AG10803 (cell line): ENCODE measurements around the gene WASF1.

Experiments
- DNase-seq: peaks from one replicate; pipeline ENCODE4 v3.0.0; 2010; ENCODE audit warnings: low read depth
- H3K4me3 ChIP-seq: 2 replicates; pipeline ENCODE4 v1.5.1; 2011; ENCODE audit warnings: mild to moderate bottlenecking, low read length, control low read depth
- TF ChIP-seq, protein P1 (sequence below): conservative IDR thresholded peaks from 2 replicates; pipeline ENCODE4 v1.5.1; 2011; ENCODE audit warnings: mild to moderate bottlenecking, low read length, control low read depth, inconsistent platforms

Gene WASF1

DNA sequence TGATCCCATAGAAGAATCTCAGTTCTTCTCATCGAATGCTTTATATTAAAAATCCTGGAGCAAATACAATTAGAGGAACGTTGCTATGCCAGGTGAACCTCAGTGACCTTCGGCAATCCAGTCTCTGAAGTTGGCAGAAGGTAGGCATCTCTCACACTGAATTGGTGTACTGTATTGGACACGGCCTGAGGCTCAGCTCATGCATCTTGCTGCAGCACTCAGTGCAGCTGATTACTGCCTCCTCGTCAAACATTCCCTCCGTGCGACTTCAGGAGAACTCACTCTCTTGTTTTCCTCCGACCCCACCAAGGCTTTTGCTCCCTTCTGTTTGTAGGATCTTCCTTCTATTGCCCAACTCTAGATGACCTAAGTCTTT lies 110.9 kb downstream of the WASF1 start:
- no peak overlapping the region for H3K4me3 ChIP-seq
- TF ChIP-seq, protein P1, sequence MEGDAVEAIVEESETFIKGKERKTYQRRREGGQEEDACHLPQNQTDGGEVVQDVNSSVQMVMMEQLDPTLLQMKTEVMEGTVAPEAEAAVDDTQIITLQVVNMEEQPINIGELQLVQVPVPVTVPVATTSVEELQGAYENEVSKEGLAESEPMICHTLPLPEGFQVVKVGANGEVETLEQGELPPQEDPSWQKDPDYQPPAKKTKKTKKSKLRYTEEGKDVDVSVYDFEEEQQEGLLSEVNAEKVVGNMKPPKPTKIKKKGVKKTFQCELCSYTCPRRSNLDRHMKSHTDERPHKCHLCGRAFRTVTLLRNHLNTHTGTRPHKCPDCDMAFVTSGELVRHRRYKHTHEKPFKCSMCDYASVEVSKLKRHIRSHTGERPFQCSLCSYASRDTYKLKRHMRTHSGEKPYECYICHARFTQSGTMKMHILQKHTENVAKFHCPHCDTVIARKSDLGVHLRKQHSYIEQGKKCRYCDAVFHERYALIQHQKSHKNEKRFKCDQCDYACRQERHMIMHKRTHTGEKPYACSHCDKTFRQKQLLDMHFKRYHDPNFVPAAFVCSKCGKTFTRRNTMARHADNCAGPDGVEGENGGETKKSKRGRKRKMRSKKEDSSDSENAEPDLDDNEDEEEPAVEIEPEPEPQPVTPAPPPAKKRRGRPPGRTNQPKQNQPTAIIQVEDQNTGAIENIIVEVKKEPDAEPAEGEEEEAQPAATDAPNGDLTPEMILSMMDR, result no peak
- DNase-seq, result no peak

DNA sequence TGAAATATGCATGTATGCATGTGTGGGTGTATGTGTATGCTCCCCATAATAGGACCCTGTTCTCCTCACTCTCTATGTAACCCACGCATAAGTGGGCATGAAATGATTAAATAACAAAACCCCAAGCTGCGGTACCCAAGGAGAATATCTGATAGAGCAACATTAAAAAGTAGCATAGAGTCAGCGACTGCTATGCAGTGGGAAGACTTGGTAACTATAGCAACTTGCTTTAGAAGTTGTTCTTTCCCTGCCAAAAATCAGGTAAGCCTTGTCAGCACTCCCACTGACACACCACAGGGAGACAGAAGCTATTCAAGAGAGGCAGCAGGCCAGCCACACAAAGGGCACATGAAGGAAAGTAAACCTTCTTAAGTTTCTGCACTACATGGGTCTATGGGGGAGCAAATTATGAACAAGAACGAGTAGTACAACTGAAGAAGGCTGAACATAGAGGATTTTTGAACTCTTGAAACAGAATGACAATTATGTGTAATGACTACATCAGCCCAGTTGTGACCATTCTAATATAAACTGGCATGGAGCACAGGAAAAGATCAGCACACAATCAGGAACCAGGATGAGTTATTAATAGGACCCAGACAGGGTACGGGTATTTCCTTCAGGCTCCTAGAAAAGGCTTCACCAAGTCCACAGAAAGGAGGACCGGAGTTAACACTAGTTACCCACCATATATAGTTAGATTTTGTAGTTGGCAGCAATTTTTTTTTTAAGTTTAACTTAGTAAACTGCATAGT lies 111.5 kb downstream of the WASF1 start:
- no peak for DNase-seq
- H3K4me3 ChIP-seq, result no peak overlapping the region
- TF ChIP-seq, protein P1, result no peak

DNA sequence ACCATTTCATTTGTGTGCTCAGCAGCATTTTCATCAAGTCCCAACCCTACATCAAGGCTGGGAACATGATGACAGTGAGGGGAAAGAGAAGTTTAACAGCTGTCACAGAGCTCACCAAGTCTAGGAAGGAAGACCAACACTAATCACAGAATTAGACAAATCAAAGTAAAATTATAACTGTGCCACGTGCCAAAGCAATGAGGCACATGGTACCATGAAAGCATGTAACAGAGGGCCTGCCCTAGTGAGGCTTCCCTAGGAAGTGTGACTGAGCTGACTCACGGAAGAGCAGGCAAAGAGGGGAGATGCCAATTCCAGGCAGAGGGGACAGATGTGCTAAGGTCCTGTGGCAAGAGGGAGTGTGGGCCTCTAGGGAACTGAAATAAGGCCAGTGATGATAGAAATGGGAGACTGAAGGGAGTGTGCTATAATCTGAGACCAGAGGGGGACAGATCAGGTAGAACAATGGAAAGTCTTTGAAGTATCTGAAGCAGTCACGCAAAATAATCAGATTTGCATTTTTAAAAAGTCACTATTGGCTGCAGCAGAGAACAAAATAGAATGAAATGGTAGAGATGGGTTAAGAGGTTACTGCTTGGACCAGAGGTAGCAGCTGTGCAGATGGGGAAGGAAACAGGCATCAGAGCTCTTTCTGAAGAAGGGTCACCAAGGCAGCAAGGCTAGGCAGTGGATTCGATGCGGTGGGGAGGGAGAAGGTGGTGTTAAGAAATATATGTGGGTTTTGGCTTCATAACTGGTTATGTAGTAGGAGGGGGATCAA lies 114.5 kb downstream of the WASF1 start:
- no peak for DNase-seq
- H3K4me3 ChIP-seq, result no peak overlapping the region
- TF ChIP-seq, protein P1, result no peak

DNA sequence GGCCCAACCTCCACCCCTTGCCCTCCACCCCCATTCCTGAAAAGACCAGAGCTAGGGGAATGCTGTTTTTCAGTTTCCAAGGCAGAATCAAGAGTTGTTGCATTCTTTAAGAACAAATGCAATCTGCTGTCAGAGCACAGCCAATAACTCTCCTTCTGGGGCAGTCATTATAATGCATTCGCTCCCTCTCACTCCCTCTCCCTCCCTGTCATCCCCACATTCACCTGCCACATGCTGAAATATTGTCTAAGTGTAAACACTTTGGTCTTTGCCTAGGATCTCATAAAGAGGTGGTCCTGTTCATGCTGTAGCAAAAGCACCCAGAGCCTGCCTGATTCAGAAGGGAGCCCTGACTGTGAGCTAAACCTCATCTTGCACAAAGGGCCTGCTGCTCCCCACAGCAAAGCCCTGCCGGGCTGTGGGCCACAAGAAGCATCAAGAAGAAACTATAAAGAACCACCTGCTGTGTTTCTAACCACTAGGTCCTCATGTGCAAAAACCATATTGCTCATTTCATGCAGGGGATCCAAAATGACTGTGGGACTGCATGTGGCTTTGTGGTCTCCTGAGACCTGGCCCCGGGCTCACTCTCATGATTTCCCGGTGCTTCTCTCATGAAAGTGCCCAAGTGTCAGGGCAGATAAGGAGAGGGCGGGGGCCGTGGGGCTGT lies 115.7 kb downstream of the WASF1 start:
- H3K4me3 ChIP-seq, result no peak overlapping the region
- DNase-seq, result no peak
- TF ChIP-seq, protein P1, result no peak

DNA sequence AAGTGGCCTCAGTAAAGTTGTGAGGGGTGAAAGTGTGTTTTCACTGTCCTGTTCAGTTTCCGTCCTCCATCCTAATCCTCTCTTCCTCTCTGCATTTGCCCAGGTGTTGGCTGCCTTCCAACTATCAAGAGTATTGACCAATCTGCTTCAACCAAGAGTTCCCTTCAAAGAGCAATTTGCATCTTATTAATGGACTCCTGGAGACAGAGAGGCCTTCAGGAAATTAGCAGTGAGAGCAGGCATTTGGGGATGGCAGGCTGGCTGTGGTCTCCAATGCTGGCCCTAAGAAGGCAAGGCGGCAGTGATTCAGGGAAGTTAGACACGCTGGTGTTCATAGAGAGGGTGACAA lies 124.1 kb downstream of the WASF1 start:
- TF ChIP-seq, protein P1, result no peak
- no peak overlapping the region for H3K4me3 ChIP-seq
- DNase-seq, result no peak

DNA sequence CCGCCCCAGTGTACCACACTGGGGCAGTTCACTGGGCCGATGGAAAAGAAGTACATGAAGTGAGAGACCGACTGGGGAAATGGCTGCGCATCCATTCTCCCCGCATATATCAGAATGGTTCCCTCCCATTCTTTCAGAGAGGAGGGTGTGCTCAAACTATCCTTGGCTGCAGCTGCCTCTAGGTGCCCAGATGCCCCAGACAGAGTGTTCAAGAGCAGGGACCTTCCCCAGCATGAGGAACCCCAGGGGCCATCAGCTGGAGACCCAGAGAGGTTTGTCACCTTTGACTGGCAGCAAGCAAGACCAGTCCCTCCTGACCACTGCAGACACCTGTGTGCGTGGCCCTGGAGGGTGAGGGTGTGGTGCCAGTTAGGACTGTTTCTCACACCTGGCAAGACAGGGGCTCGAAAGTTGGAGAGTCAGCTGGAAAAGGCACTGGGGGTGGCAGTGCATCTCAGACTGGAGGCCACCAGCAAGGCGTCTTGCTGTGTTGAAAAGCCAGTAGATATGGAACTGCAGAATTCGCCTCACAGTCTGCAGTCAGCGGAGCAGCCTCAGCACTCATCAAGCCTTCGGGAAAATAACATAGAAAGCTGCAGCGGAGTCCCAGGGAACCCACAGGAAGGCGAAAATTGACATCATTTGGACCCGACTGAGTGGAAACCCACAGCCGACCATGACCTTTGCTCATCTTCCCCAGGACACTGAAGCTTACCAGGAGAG lies 124.6 kb downstream of the WASF1 start:
- H3K4me3 ChIP-seq, result no peak overlapping the region
- DNase-seq, result no peak
- TF ChIP-seq, protein P1, result no peak
